C4-2B (cell line): ENCODE measurements around the gene PILRA.

ENCODE experiments used
- CTCF ChIP-seq: fragments of 450-650 bp; conservative IDR thresholded peaks from 2 replicates; pipeline ENCODE4 v1.5.1; 2017; ENCODE audit warnings: mild to moderate bottlenecking
- ZFX ChIP-seq: fragments of 450-650 bp; IDR thresholded peaks from 2 replicates; pipeline ENCODE4 v1.6.1; 2017

GRCh38 chr7:100425347-100425746 lies 52.1 kb downstream of the PILRA start:
- TF ChIP-seq CTCF (no peak), ZFX (no peak)
